ENCODE measurements around the gene NOS3. TPM values are rescaled to one million over a fixed set of nuclear protein-coding genes. Genes with fewer than 3 reads are reported as not detected.
"Not testable (repeated sequence)": the region's sequence is repeated elsewhere in the genome, so short reads cannot be mapped to it uniquely, and the experiment has no call there.

Gene NOS3
- total RNA-seq, 1 experiment from 2014 or later, result 13.0 TPM

- DNase-seq (ENCODE audit: low spot score), result no peak
Measured at GRCh38 chr7:151016942-151017341, 26.1 kb downstream of the NOS3 start.

GRCh38 chr7:151017370-151017952, 26.6 kb downstream of the NOS3 start:
- DNase-seq (ENCODE audit: low spot score), result peak; percentile 48

DNA sequence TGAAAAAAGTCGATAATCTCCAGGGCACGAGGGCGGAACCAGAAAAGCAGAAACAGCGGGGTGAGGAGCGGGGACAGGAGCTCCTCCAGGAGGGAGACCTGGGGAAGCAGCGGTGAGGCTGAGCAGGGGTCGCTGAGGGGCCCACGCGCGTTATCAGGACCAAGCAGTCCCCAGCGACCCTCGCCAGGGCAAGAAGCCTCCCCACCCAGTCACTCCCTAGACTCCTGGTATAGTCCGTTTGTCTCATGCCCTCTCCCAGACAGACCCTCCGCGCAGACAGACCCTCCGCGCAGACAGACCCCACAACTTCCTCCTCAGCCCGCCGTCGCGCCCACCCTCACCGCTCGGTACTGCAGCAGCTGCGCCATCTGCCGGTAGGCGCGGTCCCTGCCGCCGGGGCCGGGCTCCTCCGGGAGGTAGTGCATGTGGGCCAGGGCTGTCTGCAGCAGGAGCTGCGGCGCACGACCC, 27.2 kb downstream of the NOS3 start:
- DNase-seq (ENCODE audit: low spot score), result peak; percentile 63

- DNase-seq (ENCODE audit: low spot score), result no peak
Measured at GRCh38 chr7:151018421-151019129, 27.8 kb downstream of the NOS3 start.

DNA sequence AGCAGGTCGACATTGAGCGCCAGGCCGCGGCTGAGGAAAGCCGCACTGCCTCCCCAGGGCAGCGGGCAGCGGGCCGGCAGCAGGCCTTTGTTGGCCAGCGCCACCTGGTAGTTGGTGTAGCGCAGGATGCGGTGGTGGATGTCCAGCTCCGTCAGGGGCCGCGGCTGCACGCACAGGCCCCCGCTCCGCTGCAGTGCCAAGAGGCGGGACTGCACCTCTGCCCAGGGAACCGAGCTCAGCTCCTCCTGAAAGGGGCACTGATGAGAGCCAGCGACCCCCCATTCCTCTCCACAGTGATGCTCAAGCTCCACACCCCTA, 28.3 kb downstream of the NOS3 start:
- DNase-seq (ENCODE audit: low spot score), result no peak

DNA sequence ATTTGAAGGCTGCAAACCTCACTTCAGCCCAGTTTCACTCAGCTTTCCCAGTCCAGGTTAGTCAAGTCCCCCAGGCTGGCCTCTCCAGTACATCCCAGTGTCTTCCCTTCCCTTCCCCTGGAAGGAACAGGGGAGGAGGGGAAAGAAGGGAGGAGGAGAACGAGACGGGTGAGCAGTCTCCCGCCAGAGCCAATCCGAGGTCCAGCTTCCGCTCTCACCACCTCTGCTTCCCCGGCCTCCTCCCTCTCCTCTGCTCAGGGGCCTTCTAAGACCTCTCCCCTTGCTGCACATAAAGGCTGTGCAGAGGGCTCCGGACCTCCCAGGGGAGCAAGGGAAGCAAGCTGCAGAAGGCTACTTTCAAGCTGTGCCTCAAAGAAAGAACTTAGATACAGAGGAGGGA, 29.4 kb downstream of the NOS3 start:
- no peak for DNase-seq (ENCODE audit: low spot score)

DNA sequence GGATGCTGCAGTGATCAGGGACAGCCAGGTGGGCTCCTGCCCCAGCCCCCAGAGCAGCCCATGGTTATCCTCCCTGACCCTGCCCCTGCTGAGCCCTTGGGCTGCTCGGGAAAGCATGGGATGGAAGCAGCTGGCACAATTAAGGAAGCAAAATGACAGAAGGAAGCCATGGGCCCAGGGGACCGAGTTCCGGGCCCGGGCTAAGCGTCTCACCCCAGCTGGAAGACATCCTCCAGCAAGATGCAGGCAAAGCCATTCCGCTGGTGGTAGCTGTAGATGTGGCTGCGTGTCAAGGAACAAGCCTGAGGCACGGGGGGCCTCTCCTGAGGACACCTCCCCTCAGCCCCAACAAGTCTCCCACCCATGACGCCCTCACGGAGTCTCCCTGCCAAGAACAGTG, 32.4 kb downstream of the NOS3 start:
- no peak for DNase-seq (ENCODE audit: low spot score)

DNA sequence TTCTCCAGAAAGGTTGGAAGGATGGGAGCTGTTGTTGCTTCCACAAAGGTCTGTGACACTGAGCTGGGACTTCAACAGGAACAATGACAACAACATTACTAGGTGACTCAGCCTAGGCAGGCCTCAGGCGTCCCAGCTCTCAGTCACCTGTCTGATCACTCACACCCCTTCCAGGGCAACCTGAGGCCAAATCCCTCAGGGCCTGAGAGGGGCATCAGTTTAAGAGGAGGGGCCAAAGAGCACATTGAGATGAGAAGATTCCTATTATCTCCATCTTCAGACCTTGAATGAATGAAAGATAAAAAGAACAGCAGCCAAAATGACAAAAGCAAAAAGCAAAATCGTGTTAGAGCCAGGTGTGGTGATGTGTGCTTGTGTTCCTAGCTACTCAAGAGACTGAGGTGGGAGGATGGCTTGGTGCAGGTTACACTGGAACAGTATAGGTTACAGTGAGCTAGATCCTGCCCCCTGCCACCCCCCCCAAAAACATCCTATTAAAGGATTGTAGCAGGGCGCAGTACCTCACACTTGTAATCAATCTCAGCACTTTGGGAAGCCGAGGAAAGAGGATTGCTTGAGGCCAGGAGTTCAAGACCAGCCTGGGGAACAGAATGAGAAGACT, 33.7 kb downstream of the NOS3 start, which contains the start of gene ATG9B:
Gene ATG9B, minus strand, starts transcription at position 60 of the 622 bp plus-strand sequence. CDS start 71 bp downstream, outside the sequence.
- DNase-seq (ENCODE audit: low spot score), result peak; percentile 41

DNA sequence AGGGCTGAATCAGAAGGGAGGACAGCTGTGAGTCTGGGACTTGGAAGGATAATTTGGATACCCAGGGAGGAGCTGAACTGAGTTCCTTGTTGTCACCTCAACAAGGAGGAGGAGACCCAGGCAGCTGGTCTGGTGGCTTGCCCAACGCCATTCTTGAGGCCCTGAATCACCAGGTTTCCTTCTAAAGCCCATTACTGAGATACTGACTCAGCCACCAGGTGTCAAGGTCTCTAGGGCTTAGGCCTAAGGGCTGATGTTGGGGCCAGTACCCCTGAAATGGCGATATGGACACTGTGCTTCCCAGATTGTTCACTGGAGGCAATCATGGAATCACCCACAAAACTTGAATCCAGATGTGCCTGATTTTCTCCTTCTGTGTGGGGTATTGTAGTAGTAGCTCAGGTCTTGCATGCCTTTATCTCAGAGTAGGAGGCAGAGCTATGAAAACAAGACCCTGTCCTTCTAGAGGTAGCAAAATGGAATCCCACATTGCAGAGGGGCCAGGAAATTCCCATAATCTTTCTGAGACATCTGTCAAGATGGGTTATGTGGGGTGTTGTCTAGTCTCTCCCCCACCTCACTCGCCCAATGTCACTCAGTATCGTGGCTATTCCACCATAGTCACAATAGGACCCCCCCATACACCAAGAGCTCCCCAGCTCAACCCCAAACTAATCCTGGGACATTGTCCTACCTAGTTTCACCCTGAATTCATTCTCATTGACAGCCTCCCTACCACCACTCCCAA, 35.3 kb downstream of the NOS3 start:
- DNase-seq (ENCODE audit: low spot score), result peak; percentile 36

- peak; percentile 32 for DNase-seq (ENCODE audit: low spot score)
Measured at GRCh38 chr7:151026771-151027727, 36.2 kb downstream of the NOS3 start.

GRCh38 chr7:151027728-151028130, 36.9 kb downstream of the NOS3 start:
- not testable (repeated sequence) for DNase-seq (ENCODE audit: low spot score)

DNA sequence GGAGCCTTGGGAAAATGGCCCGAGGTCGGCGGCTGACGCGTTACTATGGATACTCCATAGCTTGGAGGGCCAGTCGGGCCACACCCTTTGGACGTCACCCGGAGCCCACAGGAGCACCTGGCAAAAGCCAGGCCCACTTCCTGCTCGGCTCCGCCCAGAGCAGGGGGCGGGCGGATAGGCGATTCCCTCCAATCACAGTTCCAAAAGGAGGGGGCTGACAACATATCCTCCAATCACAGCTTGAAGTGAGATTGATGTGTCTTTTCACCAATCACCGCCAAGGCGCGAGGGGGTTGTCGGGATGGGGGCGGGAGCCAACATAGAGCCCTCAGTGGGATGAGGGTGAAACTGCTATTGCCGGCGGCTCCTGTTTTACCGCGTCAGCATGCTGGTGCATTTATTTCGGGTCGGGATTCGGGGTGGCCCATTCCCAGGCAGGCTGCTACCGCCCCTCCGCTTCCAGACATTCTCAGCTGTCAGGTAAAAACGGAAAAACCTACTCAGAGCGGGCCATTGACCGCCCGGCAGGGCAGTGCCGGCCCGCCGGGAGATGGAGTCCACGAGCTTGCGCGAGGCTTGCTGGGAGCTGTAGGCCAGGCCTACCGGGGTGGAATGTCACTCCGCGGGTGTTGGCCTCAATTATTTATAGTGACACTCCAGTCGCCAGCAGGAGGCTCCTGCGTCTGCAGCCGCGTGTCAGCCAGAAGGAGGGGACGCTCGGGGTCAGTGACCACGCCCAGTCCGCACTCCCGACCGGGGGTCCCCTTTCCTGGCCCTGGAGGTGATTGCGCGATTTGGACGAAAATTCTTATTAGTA, 37.5 kb downstream of the NOS3 start, which contains the start of gene ABCB8:
Gene ABCB8, plus strand, starts transcription at position 320 of the 817 bp plus-strand sequence. Its CDS starts 66 bp downstream, at position 386.
- peak; percentile 100 for DNase-seq (ENCODE audit: low spot score)

GRCh38 chr7:151028948-151029501, 38.2 kb downstream of the NOS3 start:
- no peak for DNase-seq (ENCODE audit: low spot score)

DNA sequence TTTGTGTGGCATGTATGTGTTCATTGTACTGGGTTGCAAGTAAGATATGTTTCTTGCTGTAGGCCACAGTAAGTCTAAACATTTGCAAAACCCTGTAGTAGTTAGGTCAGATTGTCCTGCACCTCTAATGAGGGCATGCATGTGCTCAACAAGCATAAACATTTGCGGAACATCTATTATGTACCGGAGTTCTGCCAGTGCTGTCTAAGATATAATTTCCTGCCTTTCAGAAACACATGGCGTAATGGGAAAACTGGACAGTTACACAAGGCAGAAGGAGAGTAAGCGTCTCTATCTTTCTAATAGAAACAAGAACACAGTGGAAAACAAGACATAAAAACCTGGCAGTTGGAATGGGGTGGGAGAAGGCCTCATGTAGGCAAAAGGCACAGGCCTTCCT, 40.2 kb downstream of the NOS3 start:
- no peak for DNase-seq (ENCODE audit: low spot score)

GRCh38 chr7:151032936-151033863, 42.4 kb downstream of the NOS3 start:
- DNase-seq (ENCODE audit: low spot score), result peak; percentile 42

GRCh38 chr7:151033864-151034249, 43.0 kb downstream of the NOS3 start:
- no peak for DNase-seq (ENCODE audit: low spot score)

GRCh38 chr7:151034312-151035025, 43.7 kb downstream of the NOS3 start:
- DNase-seq (ENCODE audit: low spot score), result no peak

Measured in HT-29 (cell line).